A673 (cell line): ENCODE results near the gene NCOA3.

ENCODE experiments used
- CTCF ChIP-seq: fragments of 300-800, 200-600 bp; sonication (generic); conservative IDR thresholded peaks from 2 replicates; pipeline ENCODE4 v1.5.1; 2017; ENCODE audit warnings: low read depth, mild to moderate bottlenecking, antibody characterized with exemption, low read length, moderate library complexity, mixed read lengths
- EZH2 ChIP-seq: fragments of 200-600 bp; sonication (generic); IDR thresholded peaks from 2 replicates; pipeline ENCODE4 v1.6.1; 2017; ENCODE audit warnings: borderline replicate concordance, low read depth, mild to moderate bottlenecking, mixed read lengths, antibody characterized with exemption, low read length; ENCODE audit not compliant: poor library complexity, severe bottlenecking

GRCh38 chr20:47546184-47547033 is 44.7 kb downstream of the NCOA3 start:
- TF ChIP-seq EZH2 (no peak), CTCF (no peak)
